ENCODE results near the gene RAB7A. TPM values are rescaled to one million over a fixed set of nuclear protein-coding genes. Genes with fewer than 3 reads are reported as not detected.

Gene RAB7A
- total RNA-seq, 1 donor from 2014 or later, result 40.8 TPM

- no peak for DNase-seq (ENCODE audit: low read depth, low spot score)
These were observed 61.6 kb downstream of the RAB7A start for GRCh38 chr3:128787256-128788253.

- no peak for DNase-seq (ENCODE audit: low read depth, low spot score)
These were observed 62.4 kb downstream of the RAB7A start for GRCh38 chr3:128788268-128788869.

GRCh38 chr3:128794067-128794768 lies 68.2 kb downstream of the RAB7A start:
- no peak for DNase-seq (ENCODE audit: low read depth, low spot score)

GRCh38 chr3:128794770-128795649 lies 69.0 kb downstream of the RAB7A start:
- no peak for DNase-seq (ENCODE audit: low read depth, low spot score)

- no peak for DNase-seq (ENCODE audit: low read depth, low spot score)
These were observed 73.7 kb downstream of the RAB7A start for GRCh38 chr3:128799653-128800052.

GRCh38 chr3:128800241-128801187 lies 74.5 kb downstream of the RAB7A start:
- DNase-seq (ENCODE audit: low read depth, low spot score), result no peak

- no peak for DNase-seq (ENCODE audit: low read depth, low spot score)
These were observed 75.9 kb downstream of the RAB7A start for GRCh38 chr3:128801779-128802380.

GRCh38 chr3:128803307-128803706 lies 77.3 kb downstream of the RAB7A start:
- no peak for DNase-seq (ENCODE audit: low read depth, low spot score)

GRCh38 chr3:128804017-128804810 lies 78.2 kb downstream of the RAB7A start:
- no peak for DNase-seq (ENCODE audit: low read depth, low spot score)

- DNase-seq (ENCODE audit: low read depth, low spot score), result no peak
These were observed 78.8 kb downstream of the RAB7A start for GRCh38 chr3:128804811-128805155.

GRCh38 chr3:128805772-128806171 lies 79.8 kb downstream of the RAB7A start:
- DNase-seq (ENCODE audit: low read depth, low spot score), result peak; percentile 26

GRCh38 chr3:128806588-128806987 lies 80.6 kb downstream of the RAB7A start:
- no peak for DNase-seq (ENCODE audit: low read depth, low spot score)

GRCh38 chr3:128807186-128807830 lies 81.3 kb downstream of the RAB7A start:
- no peak for DNase-seq (ENCODE audit: low read depth, low spot score)

GRCh38 chr3:128808672-128809071 lies 82.7 kb downstream of the RAB7A start:
- no peak for DNase-seq (ENCODE audit: low read depth, low spot score)

- peak; percentile 29 for DNase-seq (ENCODE audit: low read depth, low spot score)
These were observed 87.1 kb downstream of the RAB7A start for GRCh38 chr3:128813097-128813496.

GRCh38 chr3:128814060-128814459 lies 88.1 kb downstream of the RAB7A start:
- DNase-seq (ENCODE audit: low read depth, low spot score), result no peak

GRCh38 chr3:128814519-128815317 lies 88.7 kb downstream of the RAB7A start:
- DNase-seq (ENCODE audit: low read depth, low spot score), result no peak
